Measurements from ENCODE around the gene RAB20. TPM values are rescaled to one million over a fixed set of nuclear protein-coding genes. Genes with fewer than 3 reads are reported as not detected.
A peak's percentile ranks its signal among the peaks of the same experiment; 100 is the strongest.

The RAB20 gene
- total RNA-seq, 1 donor from 2014 or later, result 13.8 TPM

GRCh38 chr13:110484290-110485048 is 77.1 kb downstream of the RAB20 start:
- Histone ChIP-seq H3K4me1 (peaks cover 5% of the 10 kb centered on the region), H3K36me3 (peaks cover 84% of the 10 kb centered on the region), H3K27me3 (ENCODE audit: low read depth) (no peaks in the 10 kb centered on the region), H3K9me3 (replicated peaks) (no peaks in the 10 kb centered on the region), H3K4me3 (no peak overlapping the region), H3K27ac (replicated peaks) (no peak overlapping the region)
- TF ChIP-seq CTCF (IDR thresholded peaks at IDR 0.05; ENCODE audit: borderline replicate concordance), result no peak
- no peak for DNase-seq
- intact Hi-C loops (cut with micrococcal nuclease), result no loop called here

- DNase-seq, result no peak
- peaks cover 83% of the 10 kb centered on the region for H3K36me3 ChIP-seq
- H3K27me3 ChIP-seq (ENCODE audit: low read depth), result no peaks in the 10 kb centered on the region
- no peak overlapping the region for H3K4me3 ChIP-seq
- H3K9me3 ChIP-seq (replicated peaks), result no peaks in the 10 kb centered on the region
- intact Hi-C loops (cut with micrococcal nuclease), result no loop called here
- no peak for TF ChIP-seq CTCF (IDR thresholded peaks at IDR 0.05; ENCODE audit: borderline replicate concordance)
- peaks cover 14% of the 10 kb centered on the region for H3K4me1 ChIP-seq
- H3K27ac ChIP-seq (replicated peaks), result no peak overlapping the region
Measured at GRCh38 chr13:110483386-110483968, 78.0 kb downstream of the RAB20 start.

GRCh38 chr13:110480161-110480560 is 81.4 kb downstream of the RAB20 start:
- Histone ChIP-seq H3K36me3 (peaks cover 82% of the 10 kb centered on the region), H3K27me3 (ENCODE audit: low read depth) (no peaks in the 10 kb centered on the region), H3K4me1 (peaks cover 29% of the 10 kb centered on the region), H3K9me3 (replicated peaks) (no peaks in the 10 kb centered on the region), H3K4me3 (no peak overlapping the region), H3K27ac (replicated peaks) (no peak overlapping the region)
- no peak for DNase-seq
- intact Hi-C loops (cut with micrococcal nuclease), result no loop called here
- TF ChIP-seq CTCF (IDR thresholded peaks at IDR 0.05; ENCODE audit: borderline replicate concordance), result no peak

GRCh38 chr13:110479648-110480047 is 81.9 kb downstream of the RAB20 start:
- H3K9me3 ChIP-seq (replicated peaks), result no peaks in the 10 kb centered on the region
- DNase-seq, result peak; percentile 47
- H3K4me1 ChIP-seq, result peaks cover 29% of the 10 kb centered on the region
- H3K4me3 ChIP-seq, result no peak overlapping the region
- no peak for TF ChIP-seq CTCF (IDR thresholded peaks at IDR 0.05; ENCODE audit: borderline replicate concordance)
- H3K36me3 ChIP-seq, result peaks cover 82% of the 10 kb centered on the region
- H3K27ac ChIP-seq (replicated peaks), result peak overlapping the region; percentile 4
- no peaks in the 10 kb centered on the region for H3K27me3 ChIP-seq (ENCODE audit: low read depth)
- intact Hi-C loops (cut with micrococcal nuclease), result no loop called here

- H3K4me1 ChIP-seq, result peaks cover 29% of the 10 kb centered on the region
- H3K4me3 ChIP-seq, result no peak overlapping the region
- TF ChIP-seq CTCF (IDR thresholded peaks at IDR 0.05; ENCODE audit: borderline replicate concordance), result no peak
- intact Hi-C loops (cut with micrococcal nuclease), result no loop called here
- H3K27ac ChIP-seq (replicated peaks), result peak overlapping the region; percentile 4
- H3K36me3 ChIP-seq, result peaks cover 82% of the 10 kb centered on the region
- H3K9me3 ChIP-seq (replicated peaks), result no peaks in the 10 kb centered on the region
- no peaks in the 10 kb centered on the region for H3K27me3 ChIP-seq (ENCODE audit: low read depth)
- DNase-seq, result no peak
Measured at GRCh38 chr13:110479215-110479545, 82.3 kb downstream of the RAB20 start.

Data from left ventricle myocardium inferior (tissue), 1 donor.